H1 (cell line): Measurements from ENCODE around the gene ZNF652. TPM values are rescaled to one million over a fixed set of nuclear protein-coding genes. Genes with fewer than 3 reads are reported as not detected.

Source experiments
- CTCF ChIA-PET: fragments of 300-600 bp; sonication (Branson Sonifier 250); formaldehyde crosslinking; loops from one replicate; lab custom pipeline; 2021; ENCODE audit not compliant: partially characterized antibody; lab: Charles Lee
- POLR2A ChIA-PET: fragments of 300-600 bp; sonication (Branson Sonifier 250); formaldehyde crosslinking; loops from one replicate; lab custom pipeline; 2021; ENCODE audit warnings: inconsistent platforms; ENCODE audit not compliant: partially characterized antibody; lab: Charles Lee
- DNase-seq, 2 experiments: peaks; one replicate each; pipeline versions ENCODE4 v3.0.0 to v3.0.0-alpha.2; 2010 to 2022; ENCODE audit warnings: low spot score in 2 of 2, low read depth in 1 of 2, mixed read lengths in 1 of 2
- FAIRE-seq: peaks from 2 replicates; lab custom pipeline; 2011; peaks lifted over from hg19 to GRCh38; lab: Jason Lieb, UNC
- H2AFZ ChIP-seq: 2 replicates; pipeline ENCODE4 v1.8.1; 2012; ENCODE audit warnings: low read length, inconsistent platforms
- H2AK5ac ChIP-seq: 2 replicates; pipeline ENCODE4 v1.6.1; 2013; ENCODE audit warnings: low read depth, low read length
- H2BK120ac ChIP-seq: replicated peaks from 2 replicates; pipeline ENCODE3; 2013; ENCODE audit warnings: low read depth, low read length, inconsistent platforms
- H2BK12ac ChIP-seq: 2 replicates; pipeline ENCODE4 v1.6.1; 2013; ENCODE audit warnings: low read depth, low read length
- H2BK15ac ChIP-seq: 2 replicates; pipeline ENCODE4 v1.6.1; 2013; ENCODE audit warnings: low read length
- H2BK20ac ChIP-seq: 2 replicates; pipeline ENCODE4 v1.6.1; 2013; ENCODE audit warnings: low read length
- H2BK5ac ChIP-seq: 2 replicates; pipeline ENCODE4 v1.6.1; 2013; ENCODE audit warnings: low read depth, low read length
- H3K14ac ChIP-seq: 2 replicates; pipeline ENCODE4 v1.6.1; 2013; ENCODE audit warnings: inconsistent platforms; ENCODE audit not compliant: insufficient read length
- H3K18ac ChIP-seq: 2 replicates; pipeline ENCODE4 v1.6.1; 2013; ENCODE audit warnings: low read length; ENCODE audit errors: extremely low read depth
- H3K23ac ChIP-seq: 2 replicates; pipeline ENCODE4 v1.6.1; 2013; ENCODE audit warnings: inconsistent platforms; ENCODE audit not compliant: insufficient read length
- H3K23me2 ChIP-seq: 2 replicates; pipeline ENCODE4 v1.6.1; 2013; ENCODE audit warnings: low read depth, low read length
- H3K27ac ChIP-seq: 2 replicates; pipeline ENCODE4 v1.6.1; 2011; ENCODE audit warnings: low read depth, low read length, inconsistent platforms
- H3K27me3 ChIP-seq, 4 experiments: replicated peaks in 1 of 4; 1 replicate in 1 of 4; 2 replicates in 3 of 4; pipeline versions ENCODE4 v1.6.1 to v1.8.1; 2011 to 2013; ENCODE audit warnings: low read length in 3 of 4, mild to moderate bottlenecking in 3 of 4, inconsistent platforms in 2 of 4, mixed read lengths in 2 of 4, moderate library complexity in 1 of 4; ENCODE audit not compliant: control insufficient read depth in 3 of 4, insufficient read depth in 3 of 4; ENCODE audit errors: extremely low read depth in 1 of 4
- H3K36me3 ChIP-seq, 4 experiments: 2 replicates each; pipeline versions ENCODE4 v1.6.1 to v1.8.1; 2011 to 2013; ENCODE audit warnings: mild to moderate bottlenecking in 4 of 4, low read length in 3 of 4, moderate library complexity in 2 of 4, control low read depth in 1 of 4, inconsistent platforms in 1 of 4; ENCODE audit not compliant: insufficient read depth in 4 of 4, control insufficient read depth in 2 of 4
- H3K4ac ChIP-seq: replicated peaks from 2 replicates; pipeline ENCODE3; 2013; ENCODE audit warnings: low read length, low read depth, mixed read lengths, inconsistent platforms; ENCODE audit not compliant: insufficient read length
- H3K4me1 ChIP-seq, 4 experiments: replicated peaks in 1 of 4; 1 replicate in 1 of 4; 2 replicates in 3 of 4; pipeline versions ENCODE4 v1.6.1 to v1.8.1; 2011 to 2013; ENCODE audit warnings: low read length in 3 of 4, inconsistent platforms in 2 of 4, mixed read lengths in 1 of 4; ENCODE audit not compliant: insufficient read depth in 4 of 4, control insufficient read depth in 3 of 4
- H3K4me2 ChIP-seq, 2 experiments: 2 replicates each; pipeline versions ENCODE4 v1.6.1 to v1.8.1; 2011 to 2013; ENCODE audit warnings: low read depth in 2 of 2, low read length in 2 of 2, control low read depth in 1 of 2, inconsistent platforms in 1 of 2, mild to moderate bottlenecking in 1 of 2; ENCODE audit not compliant: insufficient read depth in 1 of 2
- H3K4me3 ChIP-seq, 4 experiments: fragments of 200-600, 300-600 bp in 1 of 4; sonication (generic), shearing (Covaris generic), sonication (Bioruptor Twin) in 1 of 4; 2 replicates each; pipeline versions ENCODE4 v1.5.1 to v1.8.1; 2011 to 2016; ENCODE audit warnings: low read length in 4 of 4, low read depth in 3 of 4, control low read depth in 2 of 4, inconsistent platforms in 2 of 4, mild to moderate bottlenecking in 2 of 4, mixed read lengths in 1 of 4, moderate library complexity in 1 of 4; ENCODE audit not compliant: insufficient read depth in 2 of 4; ENCODE audit errors: extremely low read depth in 1 of 4
- H3K56ac ChIP-seq: replicated peaks from 2 replicates; pipeline ENCODE3; 2013; ENCODE audit warnings: low read depth, mild to moderate bottlenecking, mixed read lengths, low read length, inconsistent platforms; ENCODE audit not compliant: insufficient read length
- H3K79me1 ChIP-seq: 2 replicates; pipeline ENCODE4 v1.6.1; 2013; ENCODE audit warnings: low read depth, low read length, control low read depth
- H3K79me2 ChIP-seq, 2 experiments: 2 replicates each; pipeline versions ENCODE4 v1.6.1 to v1.8.1; 2012 to 2013; ENCODE audit warnings: low read length in 2 of 2, mild to moderate bottlenecking in 2 of 2, inconsistent platforms in 1 of 2; ENCODE audit not compliant: insufficient read depth in 2 of 2, control insufficient read depth in 1 of 2
- H3K9ac ChIP-seq, 4 experiments: replicated peaks in 1 of 4; 1 replicate in 1 of 4; 2 replicates in 3 of 4; pipeline versions ENCODE4 v1.6.1 to v1.8.1; 2011 to 2013; ENCODE audit warnings: low read depth in 3 of 4, low read length in 3 of 4, control low read depth in 2 of 4, mild to moderate bottlenecking in 2 of 4, moderate library complexity in 2 of 4, inconsistent platforms in 1 of 4; ENCODE audit errors: extremely low read depth in 1 of 4
- H3K9me3 ChIP-seq, 2 experiments: 2 replicates each; pipeline versions ENCODE4 v1.6.1 to v1.8.1; 2012 to 2013; ENCODE audit warnings: mild to moderate bottlenecking in 2 of 2, moderate library complexity in 2 of 2, control low read depth in 1 of 2, inconsistent platforms in 1 of 2, low read depth in 1 of 2, low read length in 1 of 2, mixed read lengths in 1 of 2; ENCODE audit not compliant: insufficient read depth in 2 of 2
- H4K20me1 ChIP-seq, 2 experiments: replicated peaks in 1 of 2; 2 replicates each; pipeline versions ENCODE3 to v1.8.1; 2011 to 2013; ENCODE audit warnings: inconsistent platforms in 2 of 2, low read length in 2 of 2, mild to moderate bottlenecking in 1 of 2; ENCODE audit not compliant: insufficient read depth in 2 of 2, control insufficient read depth in 1 of 2
- H4K5ac ChIP-seq: 2 replicates; pipeline ENCODE4 v1.6.1; 2013; ENCODE audit warnings: low read length, low read depth, mixed read lengths, inconsistent platforms; ENCODE audit not compliant: insufficient read length
- H4K8ac ChIP-seq: 2 replicates; pipeline ENCODE4 v1.8.0; 2013; ENCODE audit warnings: mild to moderate bottlenecking, moderate library complexity, low read length, inconsistent platforms; ENCODE audit not compliant: insufficient read depth; ENCODE audit errors: extremely low read depth
- H4K91ac ChIP-seq: replicated peaks from 2 replicates; pipeline ENCODE3; 2013; ENCODE audit warnings: low read length, mixed read lengths, inconsistent platforms; ENCODE audit not compliant: insufficient read length
- EGR1 ChIP-seq: IDR thresholded peaks from 2 replicates; pipeline ENCODE4 v1.6.1; 2011; ENCODE audit warnings: low read depth, low read length, borderline replicate concordance
- EP300 ChIP-seq, 2 experiments: IDR thresholded peaks; 1 replicate in 1 of 2; 2 replicates in 1 of 2; pipeline ENCODE4 v1.6.1; 2011 to 2012; ENCODE audit warnings: low read depth in 2 of 2, low read length in 2 of 2, mild to moderate bottlenecking in 2 of 2, borderline replicate concordance in 1 of 2, inconsistent platforms in 1 of 2, moderate library complexity in 1 of 2
- KDM5A ChIP-seq: fragments of 200-600 bp; IDR thresholded peaks from 2 replicates; pipeline ENCODE4 v1.7.1; 2012; ENCODE audit warnings: mild to moderate bottlenecking, low read length, inconsistent platforms, mixed read lengths
- NANOG ChIP-seq: IDR thresholded peaks from 2 replicates; pipeline ENCODE4 v1.6.1; 2011; ENCODE audit warnings: low read length, low read depth, mild to moderate bottlenecking, inconsistent platforms; ENCODE audit not compliant: insufficient read depth, poor library complexity, severe bottlenecking
- PHF8 ChIP-seq: fragments of 200-600 bp; sonication (generic); conservative IDR thresholded peaks from 2 replicates; pipeline ENCODE4 v1.7.1; 2012; ENCODE audit warnings: low read depth, mild to moderate bottlenecking, inconsistent platforms, low read length, moderate library complexity
- POU5F1 ChIP-seq: IDR thresholded peaks from 2 replicates; pipeline ENCODE4 v1.6.1; 2011; ENCODE audit warnings: low read depth, mild to moderate bottlenecking, low read length, moderate library complexity
- RAD21 ChIP-seq, 2 experiments: IDR thresholded peaks in 1 of 2; conservative IDR thresholded peaks in 1 of 2; 2 replicates each; pipeline ENCODE4 v1.6.1; 2011; ENCODE audit warnings: low read depth in 2 of 2, low read length in 2 of 2, improper control_type of control experiment in 1 of 2, inconsistent platforms in 1 of 2, mild to moderate bottlenecking in 1 of 2, moderate library complexity in 1 of 2
- SIX5 ChIP-seq: IDR thresholded peaks from 2 replicates; pipeline ENCODE4 v1.6.1; 2011; ENCODE audit warnings: mild to moderate bottlenecking, low read depth, low read length
- SUZ12 ChIP-seq: fragments of 200-600 bp; sonication (generic); IDR thresholded peaks from 2 replicates; pipeline ENCODE4 v1.6.1; 2012; ENCODE audit warnings: mild to moderate bottlenecking, inconsistent platforms, low read length, moderate library complexity, mixed read lengths
- WGBS, 2 experiments: shearing (Covaris generic) in 1 of 2; methylation state at CpG; one replicate each; pipeline versions ENCODE4 v1.1.6 to v1.1.7; 2013 to 2015; ENCODE audit warnings: low lambda C conversion rate in 2 of 2, mixed read lengths in 2 of 2, inconsistent platforms in 1 of 2, low coverage in 1 of 2, missing lambda C conversion rate in 1 of 2; ENCODE audit not compliant: insufficient replicate concordance in 2 of 2, insufficient coverage in 1 of 2, insufficient read length in 1 of 2; ENCODE audit errors: extremely low coverage in 1 of 2, missing lambda C conversion rate in 1 of 2; 5-methylcytosine and 5-hydroxymethylcytosine counted together
- polyA plus RNA-seq, 7 experiments: library from polyadenylated mRNA; depleted of rRNA in 3 of 7; stranded (reverse) in 5 of 7; unstranded in 2 of 7; fragments of >200 nt in 5 of 7; fragments of 200-250 nt in 2 of 7; gene quantifications; 1 replicate in 5 of 7; 2 replicates in 1 of 7; 4 replicates in 1 of 7; pipeline versions ENCODE4 v1.2.1 to v1.2.3, GENCODE V29; 2011 to 2013; ENCODE audit warnings: missing spikeins in 2 of 7, mixed read lengths in 2 of 7
- total RNA-seq: library from RNA; stranded (reverse); fragmentation: NEBNext Ultra II Directional; extraction: Animal tissue kit (Norgen Biotek cat#: 25700); gene quantifications from 2 replicates; pipeline ENCODE4 v1.2.1, GENCODE V29; 2021
- TF ChIP-seq, protein P1 (sequence below), 3 experiments: IDR thresholded peaks; 1 replicate in 2 of 3; 2 replicates in 1 of 3; pipeline versions ENCODE4 v1.5.1 to v1.6.1; 2011; ENCODE audit warnings: low read length in 3 of 3, mild to moderate bottlenecking in 3 of 3, inconsistent platforms in 2 of 3, low read depth in 1 of 3, moderate library complexity in 1 of 3; ENCODE audit not compliant: insufficient read depth in 1 of 3; ENCODE audit errors: control extremely low read depth in 1 of 3

ZNF652 gene
- total and polyA plus RNA-seq, 2 of the 8 experiments (the other 6 are each of a cell fraction or from before 2014, with no cell fraction given) = 13.5 to 39.6 TPM

DNA sequence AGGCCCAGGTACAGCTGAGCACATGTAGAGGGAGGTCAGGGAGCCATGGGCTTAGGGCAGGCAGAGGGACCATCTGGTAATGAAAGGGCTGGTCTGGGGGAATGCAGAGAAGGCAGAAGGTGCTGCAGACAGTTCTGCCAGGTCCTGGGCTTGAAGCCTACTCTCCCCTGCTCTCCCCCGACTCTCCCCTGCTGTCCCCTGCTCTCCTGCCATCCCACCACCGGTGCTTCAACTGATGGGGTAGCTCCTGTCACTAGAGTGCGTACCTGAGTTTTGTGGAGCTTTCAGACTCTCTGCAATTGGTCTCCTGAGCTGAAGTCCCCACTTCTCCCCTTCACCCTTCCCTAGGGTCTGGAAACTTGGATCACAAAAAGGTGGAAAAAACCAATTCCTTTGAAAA, 94.1 kb downstream of the ZNF652 start:
- Histone ChIP-seq H3K23ac (no peak overlapping the region), H3K4me2 (no peak overlapping the region), H3K79me2 (no peaks in the 10 kb centered on the region), H2BK5ac (no peak overlapping the region), H2AK5ac (no peak overlapping the region), H3K9ac (peak overlapping the region in 1 of 4 experiments; percentile 13; a peak in 1 of 7 replicates), H3K4me1 (no peaks in the 10 kb centered on the region), H4K5ac (no peak overlapping the region), H3K23me2 (no peaks in the 10 kb centered on the region), H3K56ac (no peak overlapping the region), H3K4me3 (no peak overlapping the region), H3K14ac (no peak overlapping the region), H3K36me3 (no peaks in the 10 kb centered on the region), H3K79me1 (no peaks in the 10 kb centered on the region), H4K8ac (no peak overlapping the region), H3K27ac (no peak overlapping the region), H2BK20ac (no peak overlapping the region), H4K91ac (no peak overlapping the region), H3K27me3 (no peaks in the 10 kb centered on the region), H2BK12ac (no peak overlapping the region), H3K4ac (no peak overlapping the region), H2BK15ac (no peak overlapping the region), H3K9me3 (no peaks in the 10 kb centered on the region), H4K20me1 (no peaks in the 10 kb centered on the region), H2AFZ (no peak overlapping the region), H2BK120ac (no peak overlapping the region), H3K18ac (no peak overlapping the region)
- no peak for DNase-seq
- no peak for FAIRE-seq
- ChIA-PET POLR2A (interaction anchor here (1.4 kb wide), 1 partner anchor 20 kb away, joined by 3 read pairs; no protein-coding TSS in a partner anchor), CTCF (interaction anchor here (0.5 to 1.7 kb wide), 6 partner anchors 9 to 69 kb away, joined by 3 to 12 read pairs (median 4); no protein-coding TSS in a partner anchor)
- WGBS, 2 experiments = 77% methylated on average over 3 of the region's 3 CpGs; no CpG with 5 or more reads in 1 of the 2 experiments
- TF ChIP-seq EP300 (IDR thresholded peaks at IDR 0.05; ENCODE audit: borderline replicate concordance in 1 of 2, low read depth in 2 of 2, low read length in 2 of 2) (no peak), KDM5A (no peak), PHF8 (no peak), SIX5 (no peak), RAD21 (IDR thresholded peaks at IDR 0.05 in 1 of 2, conservative IDR thresholded peaks at IDR 0.05 in 1 of 2; ENCODE audit: low read depth in 2 of 2, low read length in 2 of 2) (no peak), EGR1 (no peak), POU5F1 (no peak), SUZ12 (no peak), NANOG (no peak)
- TF ChIP-seq, protein P1, sequence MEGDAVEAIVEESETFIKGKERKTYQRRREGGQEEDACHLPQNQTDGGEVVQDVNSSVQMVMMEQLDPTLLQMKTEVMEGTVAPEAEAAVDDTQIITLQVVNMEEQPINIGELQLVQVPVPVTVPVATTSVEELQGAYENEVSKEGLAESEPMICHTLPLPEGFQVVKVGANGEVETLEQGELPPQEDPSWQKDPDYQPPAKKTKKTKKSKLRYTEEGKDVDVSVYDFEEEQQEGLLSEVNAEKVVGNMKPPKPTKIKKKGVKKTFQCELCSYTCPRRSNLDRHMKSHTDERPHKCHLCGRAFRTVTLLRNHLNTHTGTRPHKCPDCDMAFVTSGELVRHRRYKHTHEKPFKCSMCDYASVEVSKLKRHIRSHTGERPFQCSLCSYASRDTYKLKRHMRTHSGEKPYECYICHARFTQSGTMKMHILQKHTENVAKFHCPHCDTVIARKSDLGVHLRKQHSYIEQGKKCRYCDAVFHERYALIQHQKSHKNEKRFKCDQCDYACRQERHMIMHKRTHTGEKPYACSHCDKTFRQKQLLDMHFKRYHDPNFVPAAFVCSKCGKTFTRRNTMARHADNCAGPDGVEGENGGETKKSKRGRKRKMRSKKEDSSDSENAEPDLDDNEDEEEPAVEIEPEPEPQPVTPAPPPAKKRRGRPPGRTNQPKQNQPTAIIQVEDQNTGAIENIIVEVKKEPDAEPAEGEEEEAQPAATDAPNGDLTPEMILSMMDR (IDR thresholded peaks at IDR 0.05; ENCODE audit: control extremely low read depth in 1 of 3, insufficient read depth in 1 of 3, low read depth in 1 of 3, low read length in 3 of 3) = no peak
